Fibroblast of mammary gland (primary cell): ENCODE measurements around the gene SUSD5.

Experiments used
- DNase-seq: peaks from one replicate; pipeline ENCODE4 v3.0.0-alpha.2; 2010; ENCODE audit warnings: low read depth
- H3K4me3 ChIP-seq: 2 replicates; pipeline ENCODE4 v1.5.1; 2011; ENCODE audit warnings: low read depth, mild to moderate bottlenecking, low read length, moderate library complexity; ENCODE audit not compliant: control insufficient read depth
- CTCF ChIP-seq: conservative IDR thresholded peaks from 2 replicates; pipeline ENCODE4 v1.5.1; 2011; ENCODE audit warnings: low read depth, low read length, inconsistent platforms; ENCODE audit not compliant: control insufficient read depth, insufficient read depth

The SUSD5 gene

GRCh38 chr3:33124638-33125037 lies 94.0 kb downstream of the SUSD5 start:
- no peak overlapping the region for H3K4me3 ChIP-seq
- DNase-seq = no peak
- no peak for TF ChIP-seq CTCF

GRCh38 chr3:33122991-33123390 lies 95.6 kb downstream of the SUSD5 start:
- H3K4me3 ChIP-seq = no peak overlapping the region
- no peak for TF ChIP-seq CTCF
- no peak for DNase-seq

- no peak for TF ChIP-seq CTCF
- H3K4me3 ChIP-seq = no peak overlapping the region
- no peak for DNase-seq
Measured at GRCh38 chr3:33119891-33120290, 98.7 kb downstream of the SUSD5 start.

GRCh38 chr3:33117461-33117860 lies 101.1 kb downstream of the SUSD5 start:
- TF ChIP-seq CTCF = no peak
- DNase-seq = peak; percentile 35
- H3K4me3 ChIP-seq = no peak overlapping the region

GRCh38 chr3:33115024-33115768 lies 103.4 kb downstream of the SUSD5 start:
- H3K4me3 ChIP-seq = peak overlapping the region; percentile 58
- peak; percentile 97 for DNase-seq
- no peak for TF ChIP-seq CTCF

GRCh38 chr3:33114622-33115023 lies 104.0 kb downstream of the SUSD5 start:
- peak overlapping the region; percentile 58 for H3K4me3 ChIP-seq
- no peak for DNase-seq
- TF ChIP-seq CTCF = no peak
